HepG2 (cell line): Measurements from ENCODE around the gene ACADSB. TPM values are rescaled to one million over a fixed set of nuclear protein-coding genes. Genes with fewer than 3 reads are reported as not detected.

Experiments
- EP300 ChIP-seq, 3 experiments: sonication (generic) in 1 of 3; formaldehyde crosslinking in 1 of 3; IDR thresholded peaks; 2 replicates each; pipeline versions ENCODE4 v1.5.1 to v1.6.1; 2011 to 2020; ENCODE audit warnings: low read depth in 2 of 3, low read length in 2 of 3, borderline replicate concordance in 1 of 3, improper control_type of control experiment in 1 of 3, mild to moderate bottlenecking in 1 of 3, missing genetic modification reagents in 1 of 3, moderate library complexity in 1 of 3
- FOXO1 ChIP-seq: sonication (generic); formaldehyde crosslinking; IDR thresholded peaks from 2 replicates; pipeline ENCODE4 v1.4.0; 2020; ENCODE audit warnings: missing genetic modification reagents
- KAT2B ChIP-seq: fragments of 150-350 bp; IDR thresholded peaks from 2 replicates; pipeline ENCODE4 v1.6.1; 2014; ENCODE audit warnings: low read depth, low read length, borderline replicate concordance
- MED1 ChIP-seq: sonication (generic); formaldehyde crosslinking; IDR thresholded peaks from 2 replicates; pipeline ENCODE4 v1.4.0; 2020; ENCODE audit warnings: missing genetic modification reagents
- XBP1 ChIP-seq: sonication (generic); formaldehyde crosslinking; IDR thresholded peaks from 2 replicates; pipeline ENCODE4 v1.5.0; 2020; ENCODE audit warnings: missing genetic modification reagents
- ZBTB1 ChIP-seq: sonication (generic); formaldehyde crosslinking; IDR thresholded peaks from 2 replicates; pipeline ENCODE4 v1.4.0; 2020; ENCODE audit warnings: missing genetic modification reagents, borderline replicate concordance
- ZBTB3 ChIP-seq: sonication (generic); formaldehyde crosslinking; IDR thresholded peaks from 2 replicates; pipeline ENCODE4 v1.4.0; 2020; ENCODE audit warnings: low read depth, mild to moderate bottlenecking, moderate library complexity, missing genetic modification reagents, borderline replicate concordance
- ZBTB42 ChIP-seq: sonication (generic); formaldehyde crosslinking; IDR thresholded peaks from 2 replicates; pipeline ENCODE4 v1.5.0; 2020; ENCODE audit warnings: mild to moderate bottlenecking, missing genetic modification reagents
- ZFYVE20 ChIP-seq: sonication (generic); formaldehyde crosslinking; IDR thresholded peaks from 2 replicates; pipeline ENCODE4 v1.8.0; 2023; ENCODE audit warnings: low read depth, mild to moderate bottlenecking, moderate library complexity, missing genetic modification reagents, borderline replicate concordance
- ZNF263 ChIP-seq: sonication (generic); formaldehyde crosslinking; IDR thresholded peaks from 2 replicates; pipeline ENCODE4 v1.4.0; 2020; ENCODE audit warnings: missing genetic modification reagents
- ZNF530 ChIP-seq: sonication (generic); formaldehyde crosslinking; IDR thresholded peaks from 2 replicates; pipeline ENCODE4 v1.5.0; 2020; ENCODE audit warnings: low read depth, mild to moderate bottlenecking, missing genetic modification reagents
- ZNF713 ChIP-seq: sonication (generic); formaldehyde crosslinking; IDR thresholded peaks from 2 replicates; pipeline ENCODE4 v1.4.0; 2020; ENCODE audit warnings: mild to moderate bottlenecking, missing genetic modification reagents
- ZNF883 ChIP-seq: sonication (generic); formaldehyde crosslinking; IDR thresholded peaks from 2 replicates; pipeline ENCODE4 v1.5.1; 2020; ENCODE audit warnings: mild to moderate bottlenecking, missing genetic modification reagents; ENCODE audit errors: not compliant biosample characterization
- polyA plus RNA-seq, 8 experiments: library from polyadenylated mRNA; depleted of rRNA in 3 of 8; stranded (reverse) in 7 of 8; unstranded in 1 of 8; fragments of >200 nt; fragmentation: Illumina TruSeq in 4 of 8; extraction: Trizol in 4 of 8; gene quantifications; 2 replicates each; pipeline versions ENCODE4 v1.2.1 to v1.2.3, GENCODE V29; 2011 to 2016; ENCODE audit warnings: low read depth in 4 of 8, missing spikeins in 1 of 8, mixed read lengths in 1 of 8; ENCODE audit not compliant: insufficient read depth in 1 of 8
- total RNA-seq, 5 experiments: library from RNA; depleted of rRNA; stranded (reverse); fragments of >200 nt; fragmentation: Illumina TruSeq; extraction: Trizol; gene quantifications; 2 replicates each; pipeline ENCODE4 v1.2.3, GENCODE V29; 2016; ENCODE audit warnings: low read depth in 1 of 5
- TF ChIP-seq, protein P1 (sequence below): sonication (generic); formaldehyde crosslinking; IDR thresholded peaks from 2 replicates; pipeline ENCODE4 v1.4.0; 2020; ENCODE audit warnings: low read depth, mild to moderate bottlenecking, missing genetic modification reagents
- TF ChIP-seq, protein P2 (sequence below): fragments of 450-650 bp; IDR thresholded peaks from 2 replicates; pipeline ENCODE4 v1.6.1; 2017
- TF ChIP-seq, protein P3 (sequence below): IDR thresholded peaks from 2 replicates; pipeline ENCODE4 v1.6.1; 2016
- TF ChIP-seq, protein P4 (sequence below): sonication (generic); formaldehyde crosslinking; IDR thresholded peaks from 2 replicates; pipeline ENCODE4 v1.5.0; 2020; ENCODE audit warnings: mild to moderate bottlenecking, missing genetic modification reagents
- TF ChIP-seq, protein P5 (sequence below): sonication (generic); formaldehyde crosslinking; conservative IDR thresholded peaks from 2 replicates; pipeline ENCODE4 v1.4.0; 2020; ENCODE audit warnings: mild to moderate bottlenecking, missing genetic modification reagents, moderate library complexity
- TF ChIP-seq, protein P6 (sequence below): sonication (generic); formaldehyde crosslinking; IDR thresholded peaks from 2 replicates; pipeline ENCODE4 v1.4.0; 2020; ENCODE audit warnings: low read depth, mild to moderate bottlenecking, missing genetic modification reagents

ACADSB gene
- total and polyA plus RNA-seq, 2 of the 13 experiments (the other 11 are each of a cell fraction or from before 2014, with no cell fraction given) = 80.0 to 87.6 TPM

DNA sequence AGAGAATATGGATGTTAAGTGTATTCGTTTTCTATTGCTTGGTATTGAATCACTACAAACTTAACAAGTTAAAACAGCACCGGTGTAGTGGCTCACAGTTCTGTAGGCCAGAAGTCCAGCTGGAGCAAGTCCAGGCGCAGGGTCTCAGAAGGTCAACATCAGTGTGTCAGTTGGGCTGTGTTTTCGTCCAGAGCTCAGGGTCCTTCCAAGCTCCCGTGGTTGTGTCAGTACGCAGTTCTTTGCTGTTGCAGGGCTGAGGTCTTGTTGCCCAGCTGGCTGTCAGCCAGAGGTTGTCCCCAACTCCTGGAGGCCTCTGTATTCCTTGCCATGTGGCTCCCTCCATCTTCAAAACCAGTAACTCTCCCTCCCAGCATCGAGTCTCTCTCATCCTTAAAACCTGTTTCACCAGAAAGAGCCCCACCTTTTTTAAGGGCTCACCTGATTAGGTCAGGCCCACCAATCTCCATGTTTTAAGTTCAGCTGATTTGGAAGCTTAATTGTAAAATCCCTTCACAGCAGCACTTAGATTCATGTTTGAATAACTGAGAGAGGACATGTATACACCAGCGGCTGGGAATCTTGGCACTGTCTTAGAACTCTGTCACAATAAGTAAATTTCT, 26.8 kb downstream of the ACADSB start (continued):
- TF ChIP-seq, protein P1, sequence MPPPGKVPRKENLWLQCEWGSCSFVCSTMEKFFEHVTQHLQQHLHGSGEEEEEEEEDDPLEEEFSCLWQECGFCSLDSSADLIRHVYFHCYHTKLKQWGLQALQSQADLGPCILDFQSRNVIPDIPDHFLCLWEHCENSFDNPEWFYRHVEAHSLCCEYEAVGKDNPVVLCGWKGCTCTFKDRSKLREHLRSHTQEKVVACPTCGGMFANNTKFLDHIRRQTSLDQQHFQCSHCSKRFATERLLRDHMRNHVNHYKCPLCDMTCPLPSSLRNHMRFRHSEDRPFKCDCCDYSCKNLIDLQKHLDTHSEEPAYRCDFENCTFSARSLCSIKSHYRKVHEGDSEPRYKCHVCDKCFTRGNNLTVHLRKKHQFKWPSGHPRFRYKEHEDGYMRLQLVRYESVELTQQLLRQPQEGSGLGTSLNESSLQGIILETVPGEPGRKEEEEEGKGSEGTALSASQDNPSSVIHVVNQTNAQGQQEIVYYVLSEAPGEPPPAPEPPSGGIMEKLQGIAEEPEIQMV (CRISPR knock-in tag) = no peak
- TF ChIP-seq ZNF883 (no peak), KAT2B (no peak), ZNF263 (no peak), ZBTB3 (no peak), ZFYVE20 (CRISPR knock-in tag) (no peak), FOXO1 (peak; percentile 88; the same call in 1 of the 2 replicates), ZNF530 (CRISPR knock-in tag) (no peak), XBP1 (CRISPR knock-in tag) (no peak), EP300 (IDR thresholded peaks at IDR 0.05; ENCODE audit: low read depth in 2 of 2, low read length in 2 of 2) (peak in 1 of 2 experiments; percentile 66; a peak in 3 of 4 replicates), EP300 (CRISPR knock-in tag; IDR thresholded peaks at IDR 0.05; ENCODE audit: borderline replicate concordance) (no peak), MED1 (CRISPR knock-in tag) (peak; percentile 92), ZBTB1 (CRISPR knock-in tag) (no peak), ZNF713 (no peak), ZBTB42 (CRISPR knock-in tag) (no peak)
- TF ChIP-seq, protein P2, sequence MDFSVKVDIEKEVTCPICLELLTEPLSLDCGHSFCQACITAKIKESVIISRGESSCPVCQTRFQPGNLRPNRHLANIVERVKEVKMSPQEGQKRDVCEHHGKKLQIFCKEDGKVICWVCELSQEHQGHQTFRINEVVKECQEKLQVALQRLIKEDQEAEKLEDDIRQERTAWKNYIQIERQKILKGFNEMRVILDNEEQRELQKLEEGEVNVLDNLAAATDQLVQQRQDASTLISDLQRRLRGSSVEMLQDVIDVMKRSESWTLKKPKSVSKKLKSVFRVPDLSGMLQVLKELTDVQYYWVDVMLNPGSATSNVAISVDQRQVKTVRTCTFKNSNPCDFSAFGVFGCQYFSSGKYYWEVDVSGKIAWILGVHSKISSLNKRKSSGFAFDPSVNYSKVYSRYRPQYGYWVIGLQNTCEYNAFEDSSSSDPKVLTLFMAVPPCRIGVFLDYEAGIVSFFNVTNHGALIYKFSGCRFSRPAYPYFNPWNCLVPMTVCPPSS = no peak
- TF ChIP-seq, protein P3, sequence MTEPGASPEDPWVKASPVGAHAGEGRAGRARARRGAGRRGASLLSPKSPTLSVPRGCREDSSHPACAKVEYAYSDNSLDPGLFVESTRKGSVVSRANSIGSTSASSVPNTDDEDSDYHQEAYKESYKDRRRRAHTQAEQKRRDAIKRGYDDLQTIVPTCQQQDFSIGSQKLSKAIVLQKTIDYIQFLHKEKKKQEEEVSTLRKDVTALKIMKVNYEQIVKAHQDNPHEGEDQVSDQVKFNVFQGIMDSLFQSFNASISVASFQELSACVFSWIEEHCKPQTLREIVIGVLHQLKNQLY (CRISPR knock-in tag) = no peak
- TF ChIP-seq, protein P4, sequence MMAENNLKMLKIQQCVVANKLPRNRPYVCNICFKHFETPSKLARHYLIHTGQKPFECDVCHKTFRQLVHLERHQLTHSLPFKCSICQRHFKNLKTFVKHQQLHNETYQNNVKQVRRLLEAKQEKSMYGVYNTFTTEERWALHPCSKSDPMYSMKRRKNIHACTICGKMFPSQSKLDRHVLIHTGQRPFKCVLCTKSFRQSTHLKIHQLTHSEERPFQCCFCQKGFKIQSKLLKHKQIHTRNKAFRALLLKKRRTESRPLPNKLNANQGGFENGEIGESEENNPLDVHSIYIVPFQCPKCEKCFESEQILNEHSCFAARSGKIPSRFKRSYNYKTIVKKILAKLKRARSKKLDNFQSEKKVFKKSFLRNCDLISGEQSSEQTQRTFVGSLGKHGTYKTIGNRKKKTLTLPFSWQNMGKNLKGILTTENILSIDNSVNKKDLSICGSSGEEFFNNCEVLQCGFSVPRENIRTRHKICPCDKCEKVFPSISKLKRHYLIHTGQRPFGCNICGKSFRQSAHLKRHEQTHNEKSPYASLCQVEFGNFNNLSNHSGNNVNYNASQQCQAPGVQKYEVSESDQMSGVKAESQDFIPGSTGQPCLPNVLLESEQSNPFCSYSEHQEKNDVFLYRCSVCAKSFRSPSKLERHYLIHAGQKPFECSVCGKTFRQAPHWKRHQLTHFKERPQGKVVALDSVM = peak; percentile 40; the same call in 1 of the 2 replicates
- TF ChIP-seq, protein P5, sequence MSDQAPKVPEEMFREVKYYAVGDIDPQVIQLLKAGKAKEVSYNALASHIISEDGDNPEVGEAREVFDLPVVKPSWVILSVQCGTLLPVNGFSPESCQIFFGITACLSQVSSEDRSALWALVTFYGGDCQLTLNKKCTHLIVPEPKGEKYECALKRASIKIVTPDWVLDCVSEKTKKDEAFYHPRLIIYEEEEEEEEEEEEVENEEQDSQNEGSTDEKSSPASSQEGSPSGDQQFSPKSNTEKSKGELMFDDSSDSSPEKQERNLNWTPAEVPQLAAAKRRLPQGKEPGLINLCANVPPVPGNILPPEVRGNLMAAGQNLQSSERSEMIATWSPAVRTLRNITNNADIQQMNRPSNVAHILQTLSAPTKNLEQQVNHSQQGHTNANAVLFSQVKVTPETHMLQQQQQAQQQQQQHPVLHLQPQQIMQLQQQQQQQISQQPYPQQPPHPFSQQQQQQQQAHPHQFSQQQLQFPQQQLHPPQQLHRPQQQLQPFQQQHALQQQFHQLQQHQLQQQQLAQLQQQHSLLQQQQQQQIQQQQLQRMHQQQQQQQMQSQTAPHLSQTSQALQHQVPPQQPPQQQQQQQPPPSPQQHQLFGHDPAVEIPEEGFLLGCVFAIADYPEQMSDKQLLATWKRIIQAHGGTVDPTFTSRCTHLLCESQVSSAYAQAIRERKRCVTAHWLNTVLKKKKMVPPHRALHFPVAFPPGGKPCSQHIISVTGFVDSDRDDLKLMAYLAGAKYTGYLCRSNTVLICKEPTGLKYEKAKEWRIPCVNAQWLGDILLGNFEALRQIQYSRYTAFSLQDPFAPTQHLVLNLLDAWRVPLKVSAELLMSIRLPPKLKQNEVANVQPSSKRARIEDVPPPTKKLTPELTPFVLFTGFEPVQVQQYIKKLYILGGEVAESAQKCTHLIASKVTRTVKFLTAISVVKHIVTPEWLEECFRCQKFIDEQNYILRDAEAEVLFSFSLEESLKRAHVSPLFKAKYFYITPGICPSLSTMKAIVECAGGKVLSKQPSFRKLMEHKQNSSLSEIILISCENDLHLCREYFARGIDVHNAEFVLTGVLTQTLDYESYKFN (CRISPR knock-in tag) = peak; percentile 86
- TF ChIP-seq, protein P6, sequence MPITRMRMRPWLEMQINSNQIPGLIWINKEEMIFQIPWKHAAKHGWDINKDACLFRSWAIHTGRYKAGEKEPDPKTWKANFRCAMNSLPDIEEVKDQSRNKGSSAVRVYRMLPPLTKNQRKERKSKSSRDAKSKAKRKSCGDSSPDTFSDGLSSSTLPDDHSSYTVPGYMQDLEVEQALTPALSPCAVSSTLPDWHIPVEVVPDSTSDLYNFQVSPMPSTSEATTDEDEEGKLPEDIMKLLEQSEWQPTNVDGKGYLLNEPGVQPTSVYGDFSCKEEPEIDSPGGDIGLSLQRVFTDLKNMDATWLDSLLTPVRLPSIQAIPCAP = no peak
